Lower lobe of right lung (tissue), 2 donors: ENCODE measurements around the gene RGS10. TPM values are rescaled to one million over a fixed set of nuclear protein-coding genes. Genes with fewer than 3 reads are reported as not detected.

ENCODE experiments used
- ATAC-seq, 2 donors: fragments of 200-7000 bp; cut with Tn5 transposase; one replicate each; pipeline ENCODE4 v1.9.1; 2020 to 2022; ENCODE audit warnings: mild to moderate bottlenecking in 2 of 2, moderate library complexity in 2 of 2
- DNase-seq: peaks from one replicate; pipeline ENCODE4 v3.0.0-alpha.2; 2020
- H3K27ac ChIP-seq: fragments of 200-600 bp; one replicate; pipeline ENCODE4 v1.8.0; 2022
- H3K27me3 ChIP-seq: fragments of 200-600 bp; one replicate; pipeline ENCODE4 v1.8.0; 2022; ENCODE audit warnings: low read depth
- H3K36me3 ChIP-seq: fragments of 200-600 bp; one replicate; pipeline ENCODE4 v1.8.0; 2022; ENCODE audit warnings: mild to moderate bottlenecking
- H3K4me1 ChIP-seq: fragments of 200-600 bp; one replicate; pipeline ENCODE4 v1.8.0; 2022
- H3K4me3 ChIP-seq: fragments of 200-600 bp; one replicate; pipeline ENCODE4 v1.8.0; 2022; ENCODE audit warnings: mild to moderate bottlenecking
- H3K9me3 ChIP-seq: fragments of 200-600 bp; one replicate; pipeline ENCODE4 v1.8.0; 2022
- intact Hi-C: fragments of 100-400 bp; cut with DNase I; formaldehyde crosslinking; loops from one replicate; pipeline ENCODE4 v1.11.0; 2022
- total RNA-seq: library from RNA; stranded (reverse); fragmentation: NEBNext Ultra II Directional; extraction: Animal tissue kit (Norgen Biotek cat#: 25700); gene quantifications from one replicate; pipeline ENCODE4 v1.2.1, GENCODE V29; 2021
- TF ChIP-seq, protein P1 (sequence below): fragments of 200-600 bp; IDR thresholded peaks from one replicate; pipeline ENCODE4 v1.8.0; 2022; ENCODE audit warnings: antibody characterized with exemption, mild to moderate bottlenecking
- donor health status: DM: no; HTN: yes; CAD: no; lungs with severe emphysema.

Gene RGS10
- total RNA-seq, 1 donor from 2014 or later, result 47.3 TPM

DNA sequence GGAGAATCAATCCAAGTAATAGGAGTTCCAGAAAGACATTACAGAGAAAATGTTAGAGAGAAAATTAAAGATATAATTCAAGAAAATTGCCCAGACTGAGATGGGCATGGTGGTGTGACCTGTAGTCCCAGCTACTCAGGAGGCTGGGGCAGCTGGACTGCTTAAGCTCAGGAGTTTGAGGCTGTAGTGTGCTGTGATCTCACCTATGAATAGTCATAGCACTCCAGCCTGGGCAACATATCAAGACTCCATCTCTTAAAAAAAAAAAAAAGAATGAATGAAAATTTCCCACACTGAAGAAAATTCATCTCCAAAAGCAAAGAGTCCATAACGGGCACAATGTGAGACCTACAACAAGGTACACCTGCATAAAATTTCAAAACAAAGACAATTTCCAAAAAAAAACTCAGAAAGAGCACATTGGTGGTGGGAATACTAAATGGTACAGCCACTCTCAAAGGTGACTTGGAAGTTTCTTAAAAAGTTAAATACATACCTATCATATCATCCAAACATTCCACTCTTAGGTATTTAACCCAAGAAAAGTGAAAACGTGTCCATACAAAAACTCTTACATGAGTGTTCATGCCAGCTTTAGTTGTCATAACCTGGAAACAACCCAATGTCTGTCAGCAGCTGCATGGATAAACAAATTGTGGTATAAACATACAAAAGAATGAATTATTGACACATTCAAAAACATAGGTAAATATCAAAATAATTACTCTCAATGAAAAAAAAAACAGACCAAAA lies 6.9 kb upstream of the RGS10 start:
- no peaks in the 10 kb centered on the region for H3K9me3 ChIP-seq
- ATAC-seq, result no peak
- intact Hi-C loops, result no loop called here
- H3K4me3 ChIP-seq, result no peak overlapping the region
- H3K36me3 ChIP-seq, result no peaks in the 10 kb centered on the region
- DNase-seq, result no peak
- no peak overlapping the region for H3K27ac ChIP-seq
- no peaks in the 10 kb centered on the region for H3K27me3 ChIP-seq
- TF ChIP-seq, protein P1, sequence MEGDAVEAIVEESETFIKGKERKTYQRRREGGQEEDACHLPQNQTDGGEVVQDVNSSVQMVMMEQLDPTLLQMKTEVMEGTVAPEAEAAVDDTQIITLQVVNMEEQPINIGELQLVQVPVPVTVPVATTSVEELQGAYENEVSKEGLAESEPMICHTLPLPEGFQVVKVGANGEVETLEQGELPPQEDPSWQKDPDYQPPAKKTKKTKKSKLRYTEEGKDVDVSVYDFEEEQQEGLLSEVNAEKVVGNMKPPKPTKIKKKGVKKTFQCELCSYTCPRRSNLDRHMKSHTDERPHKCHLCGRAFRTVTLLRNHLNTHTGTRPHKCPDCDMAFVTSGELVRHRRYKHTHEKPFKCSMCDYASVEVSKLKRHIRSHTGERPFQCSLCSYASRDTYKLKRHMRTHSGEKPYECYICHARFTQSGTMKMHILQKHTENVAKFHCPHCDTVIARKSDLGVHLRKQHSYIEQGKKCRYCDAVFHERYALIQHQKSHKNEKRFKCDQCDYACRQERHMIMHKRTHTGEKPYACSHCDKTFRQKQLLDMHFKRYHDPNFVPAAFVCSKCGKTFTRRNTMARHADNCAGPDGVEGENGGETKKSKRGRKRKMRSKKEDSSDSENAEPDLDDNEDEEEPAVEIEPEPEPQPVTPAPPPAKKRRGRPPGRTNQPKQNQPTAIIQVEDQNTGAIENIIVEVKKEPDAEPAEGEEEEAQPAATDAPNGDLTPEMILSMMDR, result no peak
- no peaks in the 10 kb centered on the region for H3K4me1 ChIP-seq

DNA sequence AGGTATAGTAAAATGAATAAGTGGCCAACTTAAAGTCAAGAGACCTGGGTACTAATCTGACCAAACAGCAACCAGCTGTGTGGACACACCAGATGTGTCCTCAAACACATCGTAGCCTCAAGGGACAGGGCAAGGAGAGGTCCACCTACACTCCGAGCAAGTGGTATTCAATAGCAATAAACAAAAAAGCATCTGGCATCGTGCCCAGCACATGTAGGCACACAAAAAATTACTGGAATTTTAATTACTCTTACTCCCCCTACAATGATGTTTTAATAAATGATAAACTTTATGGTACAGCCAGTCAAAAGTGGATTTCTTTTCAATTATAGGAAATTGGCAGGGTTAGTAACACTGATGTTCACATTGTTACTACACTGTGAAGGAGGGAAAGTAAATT lies 3.5 kb upstream of the RGS10 start:
- Histone ChIP-seq H3K27me3 (peaks cover 6% of the 10 kb centered on the region), H3K4me3 (no peak overlapping the region), H3K27ac (no peak overlapping the region), H3K9me3 (no peaks in the 10 kb centered on the region), H3K4me1 (peaks cover 16% of the 10 kb centered on the region), H3K36me3 (no peaks in the 10 kb centered on the region)
- intact Hi-C loops, result no loop called here
- ATAC-seq (no peak), DNase-seq (no peak)
- TF ChIP-seq, protein P1, result no peak

DNA sequence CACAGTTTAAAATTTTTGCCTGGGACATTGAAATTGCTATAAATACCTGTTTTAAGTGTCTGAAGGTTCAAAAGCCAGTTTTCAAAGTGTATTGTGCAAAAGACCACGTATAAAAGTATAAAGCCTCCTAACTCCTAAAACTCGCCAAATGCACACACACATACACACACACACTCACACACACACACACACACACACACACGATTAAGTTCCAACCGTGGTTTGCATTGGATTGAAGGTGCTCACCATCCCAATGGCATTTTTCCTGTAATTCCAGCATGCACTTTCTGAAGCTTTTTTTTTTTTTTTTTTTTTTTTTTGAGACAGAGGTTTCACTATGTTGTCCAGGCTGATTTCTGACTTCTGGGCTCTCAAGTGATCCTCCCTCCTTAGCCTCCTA lies 2.8 kb upstream of the RGS10 start:
- Histone ChIP-seq H3K36me3 (no peaks in the 10 kb centered on the region), H3K4me3 (no peak overlapping the region), H3K4me1 (peaks cover 18% of the 10 kb centered on the region), H3K27me3 (peaks cover 6% of the 10 kb centered on the region), H3K27ac (no peak overlapping the region), H3K9me3 (no peaks in the 10 kb centered on the region)
- intact Hi-C loops, result no loop called here
- DNase-seq (no peak), ATAC-seq (no peak)
- TF ChIP-seq, protein P1, result no peak

DNA sequence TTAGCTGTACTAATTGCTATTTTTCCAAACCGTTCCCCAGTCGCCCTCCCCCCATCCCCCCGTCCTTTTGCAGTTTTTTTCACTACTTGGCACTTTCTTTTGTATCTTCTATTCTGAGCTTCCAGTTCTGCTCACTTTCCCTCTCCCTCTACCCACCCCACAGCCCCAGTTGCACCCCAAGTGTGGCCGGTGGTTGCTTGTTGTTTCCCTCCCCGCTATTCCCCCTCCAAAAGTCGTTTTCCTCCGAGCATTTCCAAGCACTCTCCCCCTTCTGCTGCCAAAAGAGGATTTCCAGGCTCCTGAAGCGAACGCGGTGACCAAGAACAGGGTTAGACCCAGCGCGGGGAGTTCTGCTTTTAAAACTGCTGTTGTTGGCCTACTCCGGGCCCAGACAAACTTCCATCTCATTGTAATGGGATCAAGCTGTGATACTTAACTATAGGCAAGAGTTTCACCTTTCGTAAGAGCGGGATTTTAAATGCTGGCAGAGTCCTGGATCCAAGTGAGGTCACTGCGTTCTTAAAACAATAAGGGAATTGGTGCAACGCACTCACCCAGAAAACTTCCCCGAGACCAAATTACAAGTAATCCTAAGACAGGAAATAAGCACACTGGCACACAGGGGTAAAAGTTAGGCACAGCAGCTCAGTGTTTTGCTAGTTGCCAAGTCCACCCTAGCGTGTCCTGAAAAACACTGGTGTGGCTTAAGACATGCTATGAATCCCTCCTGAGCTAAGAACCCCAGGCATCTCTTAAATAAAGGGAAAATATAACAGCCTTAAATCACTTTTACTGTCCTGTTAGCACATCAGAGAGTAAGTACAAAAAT lies 1.5 kb upstream of the RGS10 start:
- no peaks in the 10 kb centered on the region for H3K9me3 ChIP-seq
- TF ChIP-seq, protein P1, result no peak
- no peaks in the 10 kb centered on the region for H3K36me3 ChIP-seq
- H3K27me3 ChIP-seq, result peaks cover 6% of the 10 kb centered on the region
- H3K27ac ChIP-seq, result no peak overlapping the region
- no peak for ATAC-seq
- peak overlapping the region; percentile 75 for H3K4me3 ChIP-seq
- intact Hi-C loops, result no loop called here
- DNase-seq, result no peak
- peaks cover 18% of the 10 kb centered on the region for H3K4me1 ChIP-seq

DNA sequence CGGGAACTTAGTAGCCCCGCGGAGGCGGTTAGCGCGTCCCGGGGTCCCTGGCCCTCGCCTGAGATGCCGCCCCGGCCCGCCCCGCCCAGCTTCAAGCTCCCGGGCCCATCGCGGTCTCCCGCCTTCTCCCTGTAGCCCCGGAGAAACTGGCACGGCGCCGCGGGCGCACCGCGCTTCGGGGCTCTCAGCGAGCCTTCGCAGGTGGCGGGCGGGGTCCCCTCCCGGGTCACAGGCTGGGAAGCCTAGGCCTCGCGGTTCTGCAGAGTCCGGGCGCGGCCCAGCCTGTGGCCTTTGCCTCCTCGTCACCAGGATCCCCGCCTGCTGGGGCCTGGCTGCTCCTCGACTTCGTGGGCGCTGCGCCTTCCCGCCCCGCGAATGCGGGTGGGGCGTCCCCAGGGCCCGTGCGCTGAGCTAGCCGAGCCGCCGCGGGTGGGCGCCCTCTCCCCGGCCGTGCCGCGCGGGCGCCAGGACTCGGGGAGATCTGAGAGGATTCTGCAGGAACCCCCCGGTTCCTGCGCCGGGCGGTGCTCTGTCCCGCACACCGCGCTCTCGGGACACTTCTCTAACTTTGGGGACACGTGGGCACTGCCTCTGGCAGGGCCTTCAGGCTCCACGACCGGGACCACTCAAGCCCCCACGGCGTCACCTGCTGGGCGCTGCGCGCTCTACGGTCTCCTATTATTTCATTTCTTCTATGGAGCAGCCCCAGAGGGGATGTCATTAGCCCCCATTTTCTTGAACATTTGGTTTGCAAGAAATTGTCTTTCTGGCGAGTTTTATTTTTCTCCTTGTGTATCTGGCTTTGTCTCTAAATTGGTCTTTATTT lies 682 bp upstream of the RGS10 start:
- H3K4me1 ChIP-seq, result peaks cover 26% of the 10 kb centered on the region
- DNase-seq (peak; percentile 70), ATAC-seq (peak; percentile 73 to 80)
- H3K27me3 ChIP-seq, result peaks cover 6% of the 10 kb centered on the region
- peak overlapping the region; percentile 78 for H3K27ac ChIP-seq
- no peaks in the 10 kb centered on the region for H3K36me3 ChIP-seq
- H3K9me3 ChIP-seq, result no peaks in the 10 kb centered on the region
- intact Hi-C loops, result no loop called here
- peak overlapping the region; percentile 75 for H3K4me3 ChIP-seq
- TF ChIP-seq, protein P1, result peak; percentile 50
